IMR-90 (cell line): ENCODE data around the gene KLF2. TPM values are rescaled to one million over a fixed set of nuclear protein-coding genes. Genes with fewer than 3 reads are reported as not detected.
"Not testable (repeated sequence)": the region's sequence is repeated elsewhere in the genome, so short reads cannot be mapped to it uniquely, and the experiment has no call there.

Experiments
- ATAC-seq: fragments of 200-7000 bp; cut with Tn5 transposase; 2 replicates; pipeline ENCODE4 v1.9.1; 2020; ENCODE audit warnings: low read depth, mild to moderate bottlenecking, moderate library complexity
- BruUV-seq: library from RNA; stranded (reverse); fragments of 400-500 nt; replicated peaks from 2 replicates; lab custom pipeline; 2021; lab: Mats Ljungman, UMichigan
- CTCF ChIA-PET: fragments of 300-600 bp; formaldehyde crosslinking; extraction: SDS; loops from one replicate; lab custom pipeline; 2021; ENCODE audit warnings: antibody characterized with exemption; lab: Yijun Ruan, JAX
- POLR2A ChIA-PET: fragments of 300-600 bp; sonication (Branson Sonifier 250); formaldehyde crosslinking; loops from one replicate; lab custom pipeline; 2022; ENCODE audit warnings: antibody characterized with exemption; ENCODE audit not compliant: unreplicated experiment; lab: Charles Lee
- DNase-seq: peaks from one replicate; pipeline ENCODE4 v3.0.0; 2013
- H2AFZ ChIP-seq: replicated peaks from 2 replicates; pipeline ENCODE3; 2013; ENCODE audit warnings: low read length, mild to moderate bottlenecking; ENCODE audit not compliant: poor library complexity
- H2AK5ac ChIP-seq: 2 replicates; pipeline ENCODE4 v1.6.1; 2013; ENCODE audit warnings: low read depth, low read length, inconsistent platforms
- H2AK9ac ChIP-seq: replicated peaks from 2 replicates; pipeline ENCODE3; 2013; ENCODE audit warnings: mild to moderate bottlenecking, low read depth, low read length, moderate library complexity; ENCODE audit not compliant: poor library complexity
- H2BK120ac ChIP-seq: 2 replicates; pipeline ENCODE4 v1.6.1; 2013; ENCODE audit warnings: low read depth, low read length, inconsistent platforms
- H2BK15ac ChIP-seq: 3 replicates; pipeline ENCODE4 v1.6.1; 2013; ENCODE audit warnings: low read depth, low read length, inconsistent platforms
- H2BK20ac ChIP-seq: 2 replicates; pipeline ENCODE4 v1.6.1; 2013; ENCODE audit warnings: low read depth, mild to moderate bottlenecking, inconsistent platforms, low read length, moderate library complexity
- H2BK5ac ChIP-seq: 2 replicates; pipeline ENCODE4 v1.6.1; 2013; ENCODE audit warnings: mild to moderate bottlenecking, low read depth, low read length, inconsistent platforms; ENCODE audit not compliant: poor library complexity, severe bottlenecking
- H3K14ac ChIP-seq: replicated peaks from 2 replicates; pipeline ENCODE4 v1.6.1; 2013; ENCODE audit warnings: low read depth, low read length, inconsistent platforms
- H3K18ac ChIP-seq: 2 replicates; pipeline ENCODE4 v1.6.1; 2013; ENCODE audit warnings: low read depth, low read length, control low read depth
- H3K23ac ChIP-seq: 2 replicates; pipeline ENCODE4 v1.6.1; 2013; ENCODE audit warnings: low read depth, low read length, inconsistent platforms
- H3K27ac ChIP-seq: 2 replicates; pipeline ENCODE4 v1.5.1; 2013; ENCODE audit warnings: mild to moderate bottlenecking, control low read depth, low read length; ENCODE audit not compliant: insufficient read depth
- H3K27me3 ChIP-seq: 2 replicates; pipeline ENCODE4 v1.6.1; 2013; ENCODE audit warnings: low read length; ENCODE audit not compliant: control insufficient read depth, insufficient read depth
- H3K36me3 ChIP-seq: 2 replicates; pipeline ENCODE4 v1.6.1; 2013; ENCODE audit warnings: low read length, mixed read lengths; ENCODE audit not compliant: control insufficient read depth, insufficient read depth
- H3K4ac ChIP-seq: 2 replicates; pipeline ENCODE4 v1.6.1; 2013; ENCODE audit warnings: low read depth, low read length, inconsistent platforms
- H3K4me1 ChIP-seq: 2 replicates; pipeline ENCODE4 v1.6.1; 2013; ENCODE audit warnings: low read length, mixed read lengths; ENCODE audit not compliant: control insufficient read depth, insufficient read depth
- H3K4me2 ChIP-seq: 2 replicates; pipeline ENCODE4 v1.6.1; 2013; ENCODE audit warnings: low read depth, mild to moderate bottlenecking, control low read depth, low read length, moderate library complexity
- H3K4me3 ChIP-seq: 2 replicates; pipeline ENCODE4 v1.5.1; 2013; ENCODE audit warnings: low read depth, mild to moderate bottlenecking, control low read depth, low read length, moderate library complexity; ENCODE audit not compliant: insufficient read depth
- H3K56ac ChIP-seq: 2 replicates; pipeline ENCODE4 v1.6.1; 2013; ENCODE audit warnings: low read length, inconsistent platforms; ENCODE audit not compliant: insufficient read depth; ENCODE audit errors: extremely low read depth
- H3K79me1 ChIP-seq, 2 experiments: 2 replicates each; pipeline ENCODE4 v1.6.1; 2013; ENCODE audit warnings: low read length in 2 of 2, inconsistent platforms in 1 of 2, low read depth in 1 of 2
- H3K9ac ChIP-seq: 2 replicates; pipeline ENCODE4 v1.6.1; 2013; ENCODE audit warnings: low read depth, low read length, control low read depth
- H3K9me1 ChIP-seq: 2 replicates; pipeline ENCODE4 v1.6.1; 2013; ENCODE audit warnings: low read length, inconsistent platforms; ENCODE audit not compliant: insufficient read depth
- H3K9me3 ChIP-seq: 2 replicates; pipeline ENCODE4 v1.6.1; 2013; ENCODE audit warnings: low read length; ENCODE audit not compliant: control insufficient read depth, insufficient read depth
- H4K20me1 ChIP-seq: 2 replicates; pipeline ENCODE4 v1.6.1; 2013; ENCODE audit warnings: low read length, inconsistent platforms; ENCODE audit not compliant: insufficient read depth
- H4K5ac ChIP-seq: 2 replicates; pipeline ENCODE4 v1.6.1; 2013; ENCODE audit warnings: mild to moderate bottlenecking, low read depth, low read length, control low read depth
- H4K8ac ChIP-seq, 2 experiments: 2 replicates each; pipeline ENCODE4 v1.6.1; 2013; ENCODE audit warnings: low read depth in 2 of 2, low read length in 2 of 2, control low read depth in 1 of 2, inconsistent platforms in 1 of 2
- H4K91ac ChIP-seq: 2 replicates; pipeline ENCODE4 v1.6.1; 2013; ENCODE audit warnings: low read depth, low read length, inconsistent platforms; ENCODE audit not compliant: insufficient read depth
- CEBPB ChIP-seq: IDR thresholded peaks from 2 replicates; pipeline ENCODE4 v1.6.1; 2012; ENCODE audit warnings: low read depth, low read length, improper control_type of control experiment
- CHD1 ChIP-seq: IDR thresholded peaks from 2 replicates; pipeline ENCODE4 v1.6.1; 2012; ENCODE audit warnings: low read depth, low read length, improper control_type of control experiment
- RCOR1 ChIP-seq: IDR thresholded peaks from 2 replicates; pipeline ENCODE4 v1.6.1; 2012; ENCODE audit warnings: mild to moderate bottlenecking, low read length, improper control_type of control experiment; ENCODE audit not compliant: insufficient replicate concordance
- SMC3 ChIP-seq: fragments of 150-350 bp; IDR thresholded peaks from 2 replicates; pipeline ENCODE4 v1.6.1; 2016; ENCODE audit warnings: low read depth, mild to moderate bottlenecking, antibody characterized with exemption, low read length, moderate library complexity
- WGBS, 2 experiments: methylation state at CpG; one replicate each; pipeline versions ENCODE4 v1.1.5 to v1.1.7; 2013; ENCODE audit warnings: missing lambda C conversion rate in 2 of 2; ENCODE audit not compliant: insufficient read length in 1 of 2; ENCODE audit errors: extremely low coverage in 2 of 2; 5-methylcytosine and 5-hydroxymethylcytosine counted together
- dilution Hi-C: fragments of 300-500 bp; cut with HindIII; formaldehyde crosslinking; loops from one replicate; pipeline ENCODE4 v1.14.3; 2018; ENCODE audit warnings: low sequenced_read_pairs; ENCODE audit not compliant: unreplicated experiment
- in situ Hi-C: fragments of 300-500 bp; cut with MboI; formaldehyde crosslinking; loops from 3 replicates; pipeline ENCODE4 v1.14.3; 2019; ENCODE audit warnings: low sequenced_read_pairs, inconsistent platforms, mixed read lengths
- intact Hi-C: fragments of 100-400 bp; cut with micrococcal nuclease; formaldehyde crosslinking; loops from 2 replicates; pipeline ENCODE4 v1.10.0; 2022
- polyA plus RNA-seq, 3 experiments: library from polyadenylated mRNA; depleted of rRNA; stranded (reverse); fragments of >200 nt; gene quantifications; 2 replicates each; pipeline ENCODE4 v1.2.3, GENCODE V29; 2012; ENCODE audit warnings: low replicate concordance in 1 of 3
- total RNA-seq: library from RNA; depleted of rRNA; stranded (reverse); fragments of >200 nt; gene quantifications from 2 replicates; pipeline ENCODE4 v1.2.3, GENCODE V29; 2012
- TF ChIP-seq, protein P1 (sequence below): fragments of 150-350 bp; IDR thresholded peaks from 2 replicates; pipeline ENCODE4 v1.6.1; 2017; ENCODE audit warnings: mild to moderate bottlenecking, antibody characterized with exemption, low read length, low read depth

The KLF2 gene
- total and polyA plus RNA-seq, 2 of the 4 experiments (the other 2 are of a cell fraction) = 1.1 to 34.4 TPM

DNA sequence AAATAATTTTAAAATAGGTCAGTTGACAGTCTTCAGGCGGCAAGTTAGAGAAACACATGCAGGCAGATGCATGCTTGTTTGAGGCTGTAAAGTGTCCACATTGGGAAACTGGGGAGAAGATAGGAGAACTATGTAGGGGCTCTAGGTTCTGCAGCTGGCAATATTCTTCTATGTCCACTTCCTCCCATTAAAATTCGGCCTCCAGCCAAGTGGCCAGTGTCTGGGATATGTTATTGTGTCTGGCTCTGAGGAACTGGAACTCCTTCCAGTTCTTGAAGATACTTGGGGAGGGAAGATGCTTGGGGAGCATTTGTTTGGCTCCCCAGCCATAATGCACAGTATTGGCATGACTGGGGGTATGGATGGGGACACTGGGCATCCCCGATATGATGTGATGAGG lies 20.9 kb upstream of the KLF2 start:
- ATAC-seq (no peak), DNase-seq (no peak)
- Histone ChIP-seq H3K14ac (no peak overlapping the region), H2AK5ac (no peak overlapping the region), H2AFZ (no peak overlapping the region), H3K4me3 (no peak overlapping the region), H2AK9ac (no peak overlapping the region), H3K9ac (no peak overlapping the region), H3K4me2 (no peak overlapping the region), H3K9me1 (peaks cover 2% of the 10 kb centered on the region; the same call in 1 of the 2 replicates), H3K18ac (no peak overlapping the region), H3K4ac (no peak overlapping the region), H3K36me3 (no peaks in the 10 kb centered on the region), H3K56ac (no peak overlapping the region), H2BK5ac (no peak overlapping the region), H2BK20ac (no peak overlapping the region), H3K9me3 (no peaks in the 10 kb centered on the region), H3K79me1 (no peaks in the 10 kb centered on the region), H4K20me1 (no peaks in the 10 kb centered on the region), H3K27me3 (no peaks in the 10 kb centered on the region), H4K8ac (no peak overlapping the region), H3K4me1 (peaks cover 2% of the 10 kb centered on the region; the same call in 1 of the 2 replicates), H4K91ac (no peak overlapping the region), H2BK15ac (no peak overlapping the region), H4K5ac (no peak overlapping the region), H3K23ac (no peak overlapping the region), H3K27ac (no peak overlapping the region), H2BK120ac (no peak overlapping the region)
- dilution Hi-C loops = no loop called here
- no TSS peak for BruUV-seq
- ChIA-PET CTCF (interaction anchor here (0.6 kb wide), 1 partner anchor 32 kb away, joined by 3 read pairs; no protein-coding TSS in a partner anchor), POLR2A (no interaction called here)
- in situ Hi-C loops = no loop called here
- no CpG with 5 or more reads among the region's 3 CpGs for WGBS, 2 experiments
- intact Hi-C loops = no loop called here
- no peak for TF ChIP-seq RCOR1
- no peak for TF ChIP-seq CEBPB
- TF ChIP-seq, protein P1, sequence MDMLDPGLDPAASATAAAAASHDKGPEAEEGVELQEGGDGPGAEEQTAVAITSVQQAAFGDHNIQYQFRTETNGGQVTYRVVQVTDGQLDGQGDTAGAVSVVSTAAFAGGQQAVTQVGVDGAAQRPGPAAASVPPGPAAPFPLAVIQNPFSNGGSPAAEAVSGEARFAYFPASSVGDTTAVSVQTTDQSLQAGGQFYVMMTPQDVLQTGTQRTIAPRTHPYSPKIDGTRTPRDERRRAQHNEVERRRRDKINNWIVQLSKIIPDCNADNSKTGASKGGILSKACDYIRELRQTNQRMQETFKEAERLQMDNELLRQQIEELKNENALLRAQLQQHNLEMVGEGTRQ = no peak
- TF ChIP-seq CHD1 = no peak
- no peak for TF ChIP-seq SMC3

DNA sequence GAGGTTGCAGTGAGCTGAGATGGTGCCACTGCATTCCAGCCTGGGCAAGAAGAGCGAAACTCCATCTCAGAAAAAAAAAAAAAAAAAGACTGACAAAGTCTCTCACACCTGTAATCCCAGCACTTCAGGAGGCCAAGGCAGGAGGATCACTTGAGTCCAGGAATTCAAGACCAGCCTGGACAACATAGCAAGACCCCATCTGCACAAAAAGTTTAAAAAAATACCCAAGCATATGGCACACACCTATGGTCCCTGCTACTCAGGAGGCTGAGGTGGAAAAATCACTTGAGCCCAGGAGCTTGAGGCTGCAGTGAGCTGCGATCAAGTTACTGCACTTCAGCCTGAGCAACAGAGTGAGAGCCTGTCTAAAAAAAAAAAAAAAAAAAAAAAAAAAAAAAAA lies 20.1 kb upstream of the KLF2 start:
- H2AFZ ChIP-seq, ATAC-seq: not testable (repeated sequence)
- 86% methylated on average over 2 of the region's 2 CpGs; no CpG with 5 or more reads in 1 of the 2 experiments for WGBS, 2 experiments

More for the DNA sequence above, 20.1 kb upstream of the KLF2 start:
- H3K18ac ChIP-seq, H2BK15ac ChIP-seq, in situ Hi-C loops, H2AK9ac ChIP-seq, H4K8ac ChIP-seq, H2BK120ac ChIP-seq, dilution Hi-C loops, H3K79me1 ChIP-seq, H3K4me2 ChIP-seq, BruUV-seq, intact Hi-C loops, H3K4me3 ChIP-seq, H4K91ac ChIP-seq, H3K14ac ChIP-seq, H3K27ac ChIP-seq, H3K9ac ChIP-seq, H4K5ac ChIP-seq, H3K23ac ChIP-seq, H4K20me1 ChIP-seq, POLR2A ChIA-PET, H2AK5ac ChIP-seq, H3K4me1 ChIP-seq, H2BK5ac ChIP-seq, H3K56ac ChIP-seq, H3K4ac ChIP-seq, DNase-seq, H3K27me3 ChIP-seq, H2BK20ac ChIP-seq, H3K9me3 ChIP-seq, H3K36me3 ChIP-seq, H3K9me1 ChIP-seq: not testable (repeated sequence)
- CTCF ChIA-PET = interaction anchor here (0.6 kb wide), 1 partner anchor 32 kb away, joined by 3 read pairs; no protein-coding TSS in a partner anchor
